Measurements from ENCODE around the gene IGF2. TPM values are rescaled to one million over a fixed set of nuclear protein-coding genes. Genes with fewer than 3 reads are reported as not detected.

The IGF2 gene
- total RNA-seq, 2 donors from 2014 or later = 10.6 to 84.0 TPM

DNA sequence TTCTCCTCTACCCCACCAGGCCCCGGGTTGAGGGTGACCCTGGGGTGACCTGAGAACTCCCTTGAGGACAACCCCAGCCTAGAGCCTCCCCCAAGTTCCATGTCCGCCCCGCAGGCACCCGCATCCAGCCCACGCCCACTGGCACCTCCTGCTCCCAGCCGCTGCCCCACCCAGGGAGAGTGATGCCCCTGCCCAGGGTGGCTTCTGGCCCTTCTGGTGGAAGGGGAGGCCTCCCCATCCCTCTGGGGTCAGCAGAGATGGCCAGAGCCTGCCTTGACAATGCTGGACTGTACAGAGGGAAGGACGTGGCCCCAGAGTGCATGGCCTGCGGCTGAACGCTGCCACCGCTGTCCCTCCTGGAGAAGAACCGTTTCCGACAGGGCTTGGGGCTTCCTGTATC lies 33.5 kb upstream of the IGF2 start:
- intact Hi-C loops (cut with DNase I) = no loop called here
- 75% methylated on average over 8 of the region's 12 CpGs; no CpG with 5 or more reads in 1 of the 2 donors for WGBS, 2 donors
- H3K4me3 ChIP-seq = no peak overlapping the region
- H3K27ac ChIP-seq = no peak overlapping the region
- no peaks in the 10 kb centered on the region for H3K36me3 ChIP-seq (replicated peaks in 1 of 2; ENCODE audit: insufficient read depth in 1 of 2, low read depth in 2 of 2)
- ATAC-seq (no peak), DNase-seq (no peak)
- peaks cover 7% of the 10 kb centered on the region for H3K4me1 ChIP-seq
- H3K9me3 ChIP-seq = no peaks in the 10 kb centered on the region
- no peak for TF ChIP-seq POLR2A (IDR thresholded peaks at IDR 0.05)
- TF ChIP-seq, protein P1, sequence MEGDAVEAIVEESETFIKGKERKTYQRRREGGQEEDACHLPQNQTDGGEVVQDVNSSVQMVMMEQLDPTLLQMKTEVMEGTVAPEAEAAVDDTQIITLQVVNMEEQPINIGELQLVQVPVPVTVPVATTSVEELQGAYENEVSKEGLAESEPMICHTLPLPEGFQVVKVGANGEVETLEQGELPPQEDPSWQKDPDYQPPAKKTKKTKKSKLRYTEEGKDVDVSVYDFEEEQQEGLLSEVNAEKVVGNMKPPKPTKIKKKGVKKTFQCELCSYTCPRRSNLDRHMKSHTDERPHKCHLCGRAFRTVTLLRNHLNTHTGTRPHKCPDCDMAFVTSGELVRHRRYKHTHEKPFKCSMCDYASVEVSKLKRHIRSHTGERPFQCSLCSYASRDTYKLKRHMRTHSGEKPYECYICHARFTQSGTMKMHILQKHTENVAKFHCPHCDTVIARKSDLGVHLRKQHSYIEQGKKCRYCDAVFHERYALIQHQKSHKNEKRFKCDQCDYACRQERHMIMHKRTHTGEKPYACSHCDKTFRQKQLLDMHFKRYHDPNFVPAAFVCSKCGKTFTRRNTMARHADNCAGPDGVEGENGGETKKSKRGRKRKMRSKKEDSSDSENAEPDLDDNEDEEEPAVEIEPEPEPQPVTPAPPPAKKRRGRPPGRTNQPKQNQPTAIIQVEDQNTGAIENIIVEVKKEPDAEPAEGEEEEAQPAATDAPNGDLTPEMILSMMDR (IDR thresholded peaks at IDR 0.05) = no peak
- no peaks in the 10 kb centered on the region for H3K27me3 ChIP-seq

DNA sequence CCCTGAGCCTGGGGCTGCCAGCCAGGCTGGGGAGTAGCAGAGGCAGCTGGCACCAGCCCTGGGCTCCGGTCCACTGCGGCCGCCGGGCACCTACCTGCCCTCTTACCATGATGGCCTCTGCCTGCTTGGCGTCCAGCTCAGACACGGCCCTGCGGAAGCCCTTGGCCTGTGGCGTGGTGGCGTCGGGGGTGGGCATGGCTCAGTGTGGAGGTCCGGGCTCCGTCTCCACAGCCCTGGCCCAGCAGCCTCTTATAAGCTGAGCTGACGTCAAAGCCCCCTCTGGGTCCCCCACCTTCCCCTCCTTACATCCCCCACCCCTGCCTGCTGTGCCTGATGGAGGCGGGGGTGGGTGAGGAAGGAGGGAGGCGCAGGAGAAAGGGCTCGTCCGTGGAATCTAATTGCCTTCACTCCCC lies 32.4 kb upstream of the IGF2 start, which contains the start of gene TH:
Gene TH (minus strand): TSS at position 225 of the 413 bp plus-strand sequence. CDS start 29 bp downstream, at position 196.
- 58 to 66% methylated on average over 6 to 14 of the region's 17 CpGs for WGBS, 2 donors
- no peaks in the 10 kb centered on the region for H3K27me3 ChIP-seq
- intact Hi-C loops (cut with DNase I) = no loop called here
- no peaks in the 10 kb centered on the region for H3K36me3 ChIP-seq (replicated peaks in 1 of 2; ENCODE audit: insufficient read depth in 1 of 2, low read depth in 2 of 2)
- TF ChIP-seq POLR2A (IDR thresholded peaks at IDR 0.05) = no peak
- TF ChIP-seq, protein P1 (IDR thresholded peaks at IDR 0.05) = no peak
- peaks cover 8% of the 10 kb centered on the region for H3K4me1 ChIP-seq
- H3K9me3 ChIP-seq = no peaks in the 10 kb centered on the region
- no peak within 1 kb of the TSS for H3K27ac ChIP-seq
- no peak within 1 kb of the TSS for H3K4me3 ChIP-seq
- DNase-seq (no peak), ATAC-seq (no peak)

DNA sequence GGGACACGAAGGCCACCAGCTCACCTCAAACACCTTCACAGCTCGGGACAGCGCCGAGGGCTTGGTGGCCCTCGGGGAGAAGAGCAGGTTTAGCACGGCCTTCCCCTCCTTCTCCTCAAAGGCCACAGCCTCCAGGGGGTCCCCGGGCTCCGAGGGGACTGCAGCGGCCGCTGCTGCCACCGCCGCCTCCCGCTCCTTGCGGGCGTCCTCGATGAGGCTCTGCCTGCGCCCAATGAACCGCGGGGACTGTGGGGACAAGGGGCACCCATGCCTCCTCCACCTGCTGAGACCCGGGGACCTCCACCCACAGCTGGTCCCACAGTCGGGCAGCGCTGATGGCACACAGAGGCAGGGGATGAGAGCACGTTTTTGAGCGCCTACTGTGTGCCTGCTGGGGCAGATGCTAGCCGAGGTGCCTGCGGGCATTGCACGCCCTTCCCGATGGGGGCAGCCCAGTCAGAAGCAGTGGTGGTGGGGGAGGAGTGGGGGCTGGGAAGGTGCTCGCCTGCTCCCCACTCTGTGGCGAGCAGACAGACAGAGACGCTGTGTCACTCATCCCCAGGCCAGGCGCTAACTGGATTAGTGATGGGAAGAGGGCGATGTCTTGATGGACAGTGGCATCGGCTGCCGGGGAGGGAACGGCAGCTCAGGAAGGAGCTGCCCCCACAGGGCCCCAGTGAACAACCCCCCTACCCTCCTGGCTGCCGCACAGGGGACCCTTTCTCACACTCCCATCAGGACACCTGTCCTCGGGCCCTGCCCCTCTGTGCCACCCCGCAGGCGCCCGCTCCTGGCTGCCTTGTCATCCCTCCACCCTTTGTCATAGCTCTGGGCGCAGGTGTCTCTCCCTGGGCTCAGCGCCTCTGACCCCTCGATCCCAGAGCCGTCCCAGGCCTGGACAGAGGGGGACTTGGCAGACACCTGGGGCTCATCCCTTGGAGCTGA lies 30.7 kb upstream of the IGF2 start:
- no peak overlapping the region for H3K27ac ChIP-seq
- TF ChIP-seq, protein P1 (IDR thresholded peaks at IDR 0.05) = no peak
- TF ChIP-seq POLR2A (IDR thresholded peaks at IDR 0.05) = no peak
- peaks cover 7% of the 10 kb centered on the region for H3K4me1 ChIP-seq
- H3K9me3 ChIP-seq = no peaks in the 10 kb centered on the region
- no peak for DNase-seq
- no peaks in the 10 kb centered on the region for H3K36me3 ChIP-seq (replicated peaks in 1 of 2; ENCODE audit: insufficient read depth in 1 of 2, low read depth in 2 of 2)
- 58 to 61% methylated on average over 27 to 45 of the region's 45 CpGs for WGBS, 2 donors
- intact Hi-C loops (cut with DNase I) = no loop called here
- no peak for ATAC-seq
- no peaks in the 10 kb centered on the region for H3K27me3 ChIP-seq
- no peak overlapping the region for H3K4me3 ChIP-seq

DNA sequence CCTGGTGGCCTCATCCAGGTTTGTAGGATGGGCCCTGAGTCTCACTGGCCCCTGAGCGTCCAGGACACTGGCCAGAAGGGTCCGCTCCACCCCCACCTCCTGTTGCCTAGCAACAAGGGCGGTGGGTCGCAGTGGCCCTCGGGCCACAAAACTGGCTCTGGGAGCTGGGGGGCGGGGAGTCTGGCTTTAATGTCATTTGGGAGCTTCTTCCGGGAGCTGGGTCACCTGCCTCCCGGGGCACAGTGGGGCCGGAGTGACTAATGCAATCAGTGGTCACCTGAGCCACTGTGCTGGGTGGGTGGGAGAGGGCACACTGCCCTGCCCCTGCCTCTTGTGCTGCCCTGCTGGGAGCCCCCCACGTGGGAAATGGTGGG lies 29.8 kb upstream of the IGF2 start:
- H3K4me1 ChIP-seq = peaks cover 7% of the 10 kb centered on the region
- ATAC-seq = no peak
- TF ChIP-seq, protein P1 (IDR thresholded peaks at IDR 0.05) = no peak
- no peak for TF ChIP-seq POLR2A (IDR thresholded peaks at IDR 0.05)
- H3K36me3 ChIP-seq (replicated peaks in 1 of 2; ENCODE audit: insufficient read depth in 1 of 2, low read depth in 2 of 2) = no peaks in the 10 kb centered on the region
- no peak overlapping the region for H3K27ac ChIP-seq
- DNase-seq = no peak
- H3K4me3 ChIP-seq = no peak overlapping the region
- intact Hi-C loops (cut with DNase I) = no loop called here
- H3K9me3 ChIP-seq = no peaks in the 10 kb centered on the region
- WGBS, 2 donors = 0 to 29% methylated on average over 1 to 5 of the region's 10 CpGs
- H3K27me3 ChIP-seq = no peaks in the 10 kb centered on the region
